ENCODE data around the gene ITGB4. TPM values are rescaled to one million over a fixed set of nuclear protein-coding genes. Genes with fewer than 3 reads are reported as not detected.

ITGB4 gene
- total and polyA plus RNA-seq, 9 of the 15 experiments (the other 6 are each of a cell fraction or from before 2014, with no cell fraction given): 0.05 to 2.8 (median 0.76) TPM; not detected in 3

GRCh38 chr17:75778861-75779249 lies 57.6 kb downstream of the ITGB4 start (continued):
- TF ChIP-seq TCF3 (CRISPR knock-in tag; IDR thresholded peaks at IDR 0.05) (no peak), ZNF644 (tag; IDR thresholded peaks at IDR 0.05; ENCODE audit: low read depth) (no peak), CXXC5 (CRISPR knock-in tag; IDR thresholded peaks at IDR 0.05) (0 out of 2 replicates have a peak, but pooled peaks have one; percentile 3), GTF2E2 (tag; IDR thresholded peaks at IDR 0.05) (no peak), ETS1 (conservative IDR thresholded peaks at IDR 0.05; ENCODE audit: control insufficient read depth, low read depth, low read length) (0 out of 2 replicates have a peak, but pooled peaks have one; percentile 29), ZNF41 (CRISPR knock-in tag; conservative IDR thresholded peaks at IDR 0.05) (peak; percentile 56; the same call in 1 of the 2 replicates), NFIC (IDR thresholded peaks at IDR 0.05) (no peak), CCNT2 (IDR thresholded peaks at IDR 0.05; ENCODE audit: borderline replicate concordance, extremely low read depth, insufficient read length, low read depth, low read length) (no peak), MAZ (CRISPR knock-in tag; conservative IDR thresholded peaks at IDR 0.05 in 1 of 2, IDR thresholded peaks at IDR 0.05 in 1 of 2) (peak in 1 of 2 experiments; percentile 8; a peak in 1 of 4 replicates), RCOR1 (IDR thresholded peaks at IDR 0.05; ENCODE audit: borderline replicate concordance in 1 of 2, low read depth in 2 of 2, low read length in 2 of 2) (no peak), ZNF174 (CRISPR knock-in tag; IDR thresholded peaks at IDR 0.05) (no peak), E2F4 (CRISPR knock-in tag; IDR thresholded peaks at IDR 0.05; ENCODE audit: low read depth) (no peak), ILK (tag; IDR thresholded peaks at IDR 0.05; ENCODE audit: borderline replicate concordance, low read depth) (no peak), PTRF (tag; IDR thresholded peaks at IDR 0.05) (no peak), SNRNP70 (optimal IDR thresholded peaks at IDR 0.05; ENCODE audit: low read depth, low read length) (peak; percentile 73), PHTF2 (CRISPR knock-in tag; IDR thresholded peaks at IDR 0.05) (no peak), THRAP3 (IDR thresholded peaks at IDR 0.05; ENCODE audit: borderline replicate concordance) (0 out of 2 replicates have a peak, but pooled peaks have one; percentile 2), KLF6 (CRISPR knock-in tag; IDR thresholded peaks at IDR 0.05; ENCODE audit: borderline replicate concordance) (no peak), FOXJ2 (tag; IDR thresholded peaks at IDR 0.05) (no peak), TAF1 (IDR thresholded peaks at IDR 0.05; ENCODE audit: control insufficient read depth, extremely low read depth, insufficient read depth, low read length, severe bottlenecking) (no peak), ZNF431 (CRISPR knock-in tag; IDR thresholded peaks at IDR 0.05) (peak; percentile 36; the same call in 1 of the 2 replicates), PRDM10 (IDR thresholded peaks at IDR 0.05; ENCODE audit: partially characterized antibody) (peak; percentile 35), RAD21 (CRISPR knock-in tag; conservative IDR thresholded peaks at IDR 0.05 in 1 of 2, IDR thresholded peaks at IDR 0.05 in 1 of 2) (no peak; a peak in 2 of 4 replicates)

Data from K562 (cell line).